ENCODE measurements around the gene RPL11. TPM values are rescaled to one million over a fixed set of nuclear protein-coding genes. Genes with fewer than 3 reads are reported as not detected.

The RPL11 gene
- 462 TPM for total RNA-seq

GRCh38 chr1:23691499-23692307 lies at the start of gene RPL11:
RPL11 (plus strand) TSS chr1:23691806; CDS start chr1:23691824, 18 bp downstream.
- intact Hi-C loops (cut with DNase I), result loop anchor here (5.0 kb wide), 3 partner anchors 51 to 349 kb away; partner anchors contain the start of genes ELOA and HNRNPR
- Histone ChIP-seq H3K9me3 (no peaks in the 10 kb centered on the region), H3K4me1 (peaks cover 8 to 17% of the 10 kb centered on the region in 2 donors), H3K27me3 (no peaks in the 10 kb centered on the region), H3K4me3 (peak within 1 kb of the TSS; percentile 74 to 82), H3K36me3 (peaks cover 33 to 36% of the 10 kb centered on the region in 2 donors), H3K27ac (peak within 1 kb of the TSS; percentile 80 to 88)
- DNase-seq (ENCODE audit: low spot score in 2 of 2), result peak; percentile 65 to 96
- peak; percentile 76 to 88 (median 84) for TF ChIP-seq CTCF (IDR thresholded peaks at IDR 0.05)

- H3K27ac ChIP-seq, result no peak overlapping the region
- no peaks in the 10 kb centered on the region for H3K36me3 ChIP-seq
- no peak for TF ChIP-seq CTCF (IDR thresholded peaks at IDR 0.05)
- intact Hi-C loops (cut with DNase I), result no loop called here
- H3K4me1 ChIP-seq, result no peaks in the 10 kb centered on the region
- no peak for DNase-seq (ENCODE audit: low spot score in 2 of 2)
- no peaks in the 10 kb centered on the region for H3K27me3 ChIP-seq
- H3K4me3 ChIP-seq, result no peak overlapping the region
- H3K9me3 ChIP-seq, result no peaks in the 10 kb centered on the region
These were observed 47.7 kb upstream of the RPL11 start for GRCh38 chr1:23643736-23644554.

GRCh38 chr1:23644555-23644866 lies 47.1 kb upstream of the RPL11 start:
- DNase-seq (ENCODE audit: low spot score in 2 of 2), result no peak
- no peak for TF ChIP-seq CTCF (IDR thresholded peaks at IDR 0.05)
- intact Hi-C loops (cut with DNase I), result no loop called here
- Histone ChIP-seq H3K9me3 (no peaks in the 10 kb centered on the region), H3K4me1 (no peaks in the 10 kb centered on the region), H3K27me3 (no peaks in the 10 kb centered on the region), H3K27ac (no peak overlapping the region), H3K36me3 (no peaks in the 10 kb centered on the region), H3K4me3 (no peak overlapping the region)

- intact Hi-C loops (cut with DNase I), result no loop called here
- no peaks in the 10 kb centered on the region for H3K9me3 ChIP-seq
- TF ChIP-seq CTCF (IDR thresholded peaks at IDR 0.05), result no peak
- no peaks in the 10 kb centered on the region for H3K4me1 ChIP-seq
- no peaks in the 10 kb centered on the region for H3K27me3 ChIP-seq
- H3K36me3 ChIP-seq, result no peaks in the 10 kb centered on the region
- DNase-seq (ENCODE audit: low spot score in 2 of 2), result no peak
- no peak overlapping the region for H3K27ac ChIP-seq
- H3K4me3 ChIP-seq, result no peak overlapping the region
These were observed 46.3 kb upstream of the RPL11 start for GRCh38 chr1:23645338-23645737.

- no peak overlapping the region for H3K27ac ChIP-seq
- H3K4me1 ChIP-seq, result no peaks in the 10 kb centered on the region
- H3K9me3 ChIP-seq, result no peaks in the 10 kb centered on the region
- intact Hi-C loops (cut with DNase I), result no loop called here
- DNase-seq (ENCODE audit: low spot score in 2 of 2), result no peak
- no peaks in the 10 kb centered on the region for H3K36me3 ChIP-seq
- H3K27me3 ChIP-seq, result no peaks in the 10 kb centered on the region
- TF ChIP-seq CTCF (IDR thresholded peaks at IDR 0.05), result no peak
- H3K4me3 ChIP-seq, result no peak overlapping the region
These were observed 45.5 kb upstream of the RPL11 start for GRCh38 chr1:23646091-23646490.
